SK-N-SH (cell line): ENCODE measurements around the gene ARHGEF10L. TPM values are rescaled to one million over a fixed set of nuclear protein-coding genes. Genes with fewer than 3 reads are reported as not detected.
A peak's percentile ranks its signal among the peaks of the same experiment; 100 is the strongest.

Source experiments
- CTCF ChIA-PET: fragments of 300-600, 350-600 bp; formaldehyde crosslinking; extraction: SDS; loops from one replicate; lab custom pipeline; 2021; lab: Yijun Ruan, JAX
- POLR2A ChIA-PET: fragments of 350-600 bp; sonication (Branson Sonifier 250); formaldehyde crosslinking; extraction: SDS; loops from one replicate; lab custom pipeline; 2020; ENCODE audit warnings: antibody characterized with exemption, inconsistent platforms; lab: Yijun Ruan, JAX
- DNase-seq: peaks from one replicate; pipeline ENCODE4 v3.0.0; 2012
- H2AFZ ChIP-seq: fragments of 200-600 bp; sonication (generic); 2 replicates; pipeline ENCODE4 v1.8.1; 2016; ENCODE audit warnings: antibody characterized with exemption, mild to moderate bottlenecking, low read depth
- H3F3A ChIP-seq: fragments of 200-600 bp; sonication (generic); replicated peaks from 2 replicates; pipeline ENCODE3; 2016; ENCODE audit warnings: antibody characterized with exemption, mild to moderate bottlenecking; ENCODE audit not compliant: insufficient read depth
- H3K27ac ChIP-seq, 2 experiments: fragments of 200-500 bp in 1 of 2; fragments of 200-600 bp in 1 of 2; sonication (Bioruptor generic) in 1 of 2; sonication (generic), shearing (Covaris generic) in 1 of 2; 2 replicates each; pipeline versions ENCODE4 v1.5.1 to v1.6.1; 2014 to 2016; ENCODE audit warnings: low read depth in 2 of 2, inconsistent platforms in 1 of 2, low read length in 1 of 2, mild to moderate bottlenecking in 1 of 2, mixed read lengths in 1 of 2
- H3K27me3 ChIP-seq: fragments of 200-600 bp; sonication (generic), shearing (Covaris generic); 2 replicates; pipeline ENCODE4 v1.6.1; 2016; ENCODE audit warnings: mixed run types; ENCODE audit not compliant: insufficient read depth
- H3K36me3 ChIP-seq, 2 experiments: fragments of 200-500 bp in 1 of 2; fragments of 200-600 bp in 1 of 2; sonication (Bioruptor generic) in 1 of 2; sonication (generic) in 1 of 2; replicated peaks in 1 of 2; 2 replicates each; pipeline versions ENCODE3 to v1.5.1; 2014 to 2016; ENCODE audit warnings: low read length in 1 of 2, mild to moderate bottlenecking in 1 of 2; ENCODE audit not compliant: insufficient read depth in 2 of 2, control insufficient read depth in 1 of 2
- H3K4me1 ChIP-seq, 2 experiments: fragments of 200-500 bp in 1 of 2; fragments of 200-600 bp in 1 of 2; sonication (Bioruptor generic) in 1 of 2; sonication (generic), shearing (Covaris generic) in 1 of 2; 2 replicates each; pipeline versions ENCODE4 v1.5.1 to v1.6.1; 2014 to 2016; ENCODE audit warnings: low read depth in 1 of 2, low read length in 1 of 2, mixed run types in 1 of 2; ENCODE audit not compliant: insufficient read depth in 2 of 2, control insufficient read depth in 1 of 2
- H3K4me2 ChIP-seq: fragments of 200-600 bp; sonication (generic), shearing (Covaris generic); 2 replicates; pipeline ENCODE4 v1.6.1; 2017; ENCODE audit warnings: mixed run types
- H3K4me3 ChIP-seq, 2 experiments: fragments of 200-500 bp in 1 of 2; fragments of 200-600 bp in 1 of 2; sonication (Bioruptor generic) in 1 of 2; sonication (generic), shearing (Covaris generic) in 1 of 2; 2 replicates each; pipeline versions ENCODE4 v1.5.1 to v1.8.1; 2014 to 2016; ENCODE audit warnings: low read depth in 2 of 2, inconsistent platforms in 1 of 2, low read length in 1 of 2, mild to moderate bottlenecking in 1 of 2, mixed read lengths in 1 of 2, moderate library complexity in 1 of 2
- H3K79me2 ChIP-seq: fragments of 200-600 bp; sonication (generic); 2 replicates; pipeline ENCODE4 v1.8.1; 2017; ENCODE audit warnings: mild to moderate bottlenecking; ENCODE audit not compliant: insufficient read depth
- H3K9ac ChIP-seq: fragments of 200-600 bp; sonication (generic); 2 replicates; pipeline ENCODE4 v1.6.1; 2017; ENCODE audit warnings: mixed run types
- H3K9me2 ChIP-seq: fragments of 200-600 bp; sonication (generic); 2 replicates; pipeline ENCODE4 v1.6.1; 2017; ENCODE audit warnings: mixed run types
- H3K9me3 ChIP-seq: fragments of 200-600 bp; sonication (generic); 2 replicates; pipeline ENCODE4 v1.6.1; 2017; ENCODE audit warnings: mixed run types, mild to moderate bottlenecking, moderate library complexity
- H4K20me1 ChIP-seq: fragments of 200-600 bp; sonication (generic); 2 replicates; pipeline ENCODE4 v1.6.1; 2017; ENCODE audit warnings: mild to moderate bottlenecking, mixed run types; ENCODE audit not compliant: insufficient read depth
- CHD2 ChIP-seq: fragments of 150-350 bp; IDR thresholded peaks from 2 replicates; pipeline ENCODE4 v1.6.1; 2018; ENCODE audit warnings: low read length; ENCODE audit not compliant: partially characterized antibody
- ELF1 ChIP-seq: IDR thresholded peaks from 2 replicates; pipeline ENCODE4 v1.4.0; 2012
- EP300 ChIP-seq, 2 experiments: IDR thresholded peaks; 2 replicates each; pipeline versions ENCODE4 v1.4.0 to v1.6.1; 2012; ENCODE audit warnings: borderline replicate concordance in 1 of 2, low read depth in 1 of 2, low read length in 1 of 2
- EZH2phosphoT487 ChIP-seq: fragments of 200-600 bp; sonication (generic); IDR thresholded peaks from 2 replicates; pipeline ENCODE4 v1.6.1; 2017; ENCODE audit warnings: low read depth, mixed run types, mild to moderate bottlenecking, antibody characterized with exemption, moderate library complexity, borderline replicate concordance
- FOSL2 ChIP-seq: IDR thresholded peaks from 2 replicates; pipeline ENCODE4 v1.4.0; 2012; ENCODE audit warnings: low read depth, mild to moderate bottlenecking, moderate library complexity, borderline replicate concordance
- FOXJ3 ChIP-seq: sonication (generic); formaldehyde crosslinking; IDR thresholded peaks from 2 replicates; pipeline ENCODE4 v1.5.1; 2020; ENCODE audit warnings: mild to moderate bottlenecking, missing genetic modification reagents
- GABPA ChIP-seq: IDR thresholded peaks from 2 replicates; pipeline ENCODE4 v1.4.0; 2012; ENCODE audit warnings: low read depth, mild to moderate bottlenecking
- GATA2 ChIP-seq: sonication (generic); formaldehyde crosslinking; IDR thresholded peaks from 2 replicates; pipeline ENCODE4 v1.5.0; 2020; ENCODE audit warnings: mild to moderate bottlenecking, missing genetic modification reagents
- JUND ChIP-seq: IDR thresholded peaks from 2 replicates; pipeline ENCODE4 v1.4.0; 2012
- NRF1 ChIP-seq: IDR thresholded peaks from 2 replicates; pipeline ENCODE4 v1.6.1; 2012; ENCODE audit warnings: low read depth, mild to moderate bottlenecking, low read length
- YY1 ChIP-seq: IDR thresholded peaks from 2 replicates; pipeline ENCODE4 v1.4.0; 2012; ENCODE audit warnings: low read depth, mild to moderate bottlenecking
- WGBS: methylation state at CpG from one replicate; pipeline ENCODE4 v1.1.6; 2017; ENCODE audit warnings: low lambda C conversion rate; 5-methylcytosine and 5-hydroxymethylcytosine counted together
- polyA plus RNA-seq, 3 experiments: library from polyadenylated mRNA; depleted of rRNA; stranded (reverse); fragments of >200 nt; gene quantifications; 2 replicates each; pipeline ENCODE4 v1.2.3, GENCODE V29; 2012
- TF ChIP-seq, protein P1 (sequence below): fragments of 150-350 bp; IDR thresholded peaks from 2 replicates; pipeline ENCODE4 v1.6.1; 2016; ENCODE audit warnings: mild to moderate bottlenecking, low read depth, low read length
- TF ChIP-seq, protein P2 (sequence below): IDR thresholded peaks from 2 replicates; pipeline ENCODE4 v1.4.0; 2012; ENCODE audit warnings: low read depth

Gene ARHGEF10L
- polyA plus RNA-seq, 1 of the 3 experiments (the other 2 are of a cell fraction), result 12.5 TPM

DNA sequence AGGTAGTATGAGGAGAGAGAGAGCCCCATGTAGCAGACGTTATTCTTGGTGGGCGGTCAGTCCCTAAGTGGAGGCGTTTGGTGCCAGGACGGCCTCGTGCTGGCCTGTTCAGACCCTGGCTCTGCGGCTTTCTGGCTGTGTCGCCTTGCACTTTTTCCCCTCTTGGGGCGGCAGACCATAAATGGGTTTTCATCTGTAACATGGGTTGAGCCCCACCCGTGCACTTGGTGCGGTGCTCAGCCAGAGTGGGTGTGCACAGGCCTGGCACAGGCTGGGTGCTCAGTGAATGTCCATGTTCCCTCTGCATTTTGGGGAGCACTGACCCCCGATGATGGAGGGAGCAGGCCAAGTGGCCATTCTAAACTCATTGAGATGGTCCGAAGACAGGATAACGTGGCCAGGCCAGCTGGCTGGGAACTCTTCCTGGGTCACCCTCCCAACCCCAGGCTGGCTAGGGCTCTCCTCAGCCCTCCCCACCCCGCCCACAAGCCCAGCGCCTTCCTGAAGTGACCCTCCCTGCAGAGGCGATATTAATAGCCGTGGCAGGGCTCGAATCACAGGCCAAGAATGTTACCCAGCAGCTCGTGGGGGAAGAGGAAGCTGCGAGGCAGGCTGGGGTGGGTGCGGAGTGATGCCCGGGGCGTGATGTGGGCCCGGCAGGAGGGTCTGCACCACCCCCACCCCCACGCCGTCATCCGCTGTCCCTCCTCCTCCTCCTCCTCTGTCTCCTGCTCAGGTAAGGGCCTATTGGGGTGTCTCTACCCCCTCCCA lies 78.5 kb downstream of the ARHGEF10L start:
- H3K4me2 ChIP-seq, result peak overlapping the region; percentile 31; the same call in 1 of the 2 replicates
- H3K36me3 ChIP-seq, result peaks cover 0 to 19% of the 10 kb centered on the region in 2 experiments
- DNase-seq, result no peak
- H3K9ac ChIP-seq, result no peak overlapping the region
- no peaks in the 10 kb centered on the region for H3K27me3 ChIP-seq
- H3K79me2 ChIP-seq, result no peaks in the 10 kb centered on the region
- H3K4me3 ChIP-seq, result no peak overlapping the region
- ChIA-PET POLR2A (no interaction called here), CTCF (interaction anchor here (1.8 to 38.1 kb wide), 2 partner anchors 11 to 114 kb away, joined by 15 to 707 read pairs; no protein-coding TSS in a partner anchor)
- H3F3A ChIP-seq, result no peaks in the 10 kb centered on the region
- H3K27ac ChIP-seq, result no peak overlapping the region
- TF ChIP-seq, protein P1, sequence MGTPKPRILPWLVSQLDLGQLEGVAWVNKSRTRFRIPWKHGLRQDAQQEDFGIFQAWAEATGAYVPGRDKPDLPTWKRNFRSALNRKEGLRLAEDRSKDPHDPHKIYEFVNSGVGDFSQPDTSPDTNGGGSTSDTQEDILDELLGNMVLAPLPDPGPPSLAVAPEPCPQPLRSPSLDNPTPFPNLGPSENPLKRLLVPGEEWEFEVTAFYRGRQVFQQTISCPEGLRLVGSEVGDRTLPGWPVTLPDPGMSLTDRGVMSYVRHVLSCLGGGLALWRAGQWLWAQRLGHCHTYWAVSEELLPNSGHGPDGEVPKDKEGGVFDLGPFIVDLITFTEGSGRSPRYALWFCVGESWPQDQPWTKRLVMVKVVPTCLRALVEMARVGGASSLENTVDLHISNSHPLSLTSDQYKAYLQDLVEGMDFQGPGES, result no peak
- H3K9me3 ChIP-seq, result no peaks in the 10 kb centered on the region
- H3K4me1 ChIP-seq, result peaks cover 0 to 14% of the 10 kb centered on the region in 2 experiments; a peak in 1 of 4 replicates
- no peak overlapping the region for H2AFZ ChIP-seq
- H4K20me1 ChIP-seq, result no peaks in the 10 kb centered on the region
- 84% methylated on average over 22 of the region's 27 CpGs for WGBS
- H3K9me2 ChIP-seq, result no peaks in the 10 kb centered on the region

DNA sequence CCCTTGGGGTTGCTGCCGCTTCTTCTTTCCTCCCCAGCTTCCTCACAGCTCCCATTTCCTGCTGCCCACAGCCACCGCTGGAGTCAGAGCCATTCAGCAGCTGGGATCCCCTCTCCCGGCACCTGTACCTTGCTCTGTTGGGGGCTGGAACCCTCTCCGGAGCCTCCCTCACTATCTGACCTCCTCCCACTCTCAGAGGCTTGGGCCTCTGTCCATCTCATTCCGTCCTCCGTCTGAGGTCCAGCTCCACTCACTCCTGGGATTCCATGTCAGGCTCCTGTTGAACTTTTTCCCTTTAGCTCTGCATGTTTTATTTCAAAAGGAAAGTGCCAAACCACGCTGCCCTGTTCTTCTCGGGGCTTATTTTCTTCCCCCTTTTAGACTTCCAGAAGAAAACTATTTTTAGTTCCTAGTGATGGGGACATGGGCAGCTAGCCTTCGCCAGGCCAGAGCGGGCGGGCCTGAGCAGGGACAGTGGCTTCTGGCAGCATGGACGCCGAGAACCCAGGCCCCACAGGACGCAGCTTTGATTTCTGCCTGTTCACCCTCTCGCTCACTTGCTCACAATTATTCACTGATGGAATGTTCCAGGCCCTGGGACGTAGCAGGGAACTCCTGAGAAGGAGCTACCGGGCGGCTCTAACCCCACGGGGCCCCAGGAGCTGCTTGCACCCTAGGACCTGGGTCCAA lies 79.2 kb downstream of the ARHGEF10L start:
- Histone ChIP-seq H3K36me3 (peaks cover 0 to 15% of the 10 kb centered on the region in 2 experiments), H3K9me3 (no peaks in the 10 kb centered on the region), H3F3A (no peaks in the 10 kb centered on the region), H4K20me1 (no peaks in the 10 kb centered on the region), H3K79me2 (no peaks in the 10 kb centered on the region), H2AFZ (no peak overlapping the region), H3K9ac (no peak overlapping the region), H3K4me3 (no peak overlapping the region), H3K9me2 (no peaks in the 10 kb centered on the region), H3K4me2 (peak overlapping the region; percentile 31), H3K27ac (no peak overlapping the region), H3K4me1 (peaks cover 0 to 14% of the 10 kb centered on the region in 2 experiments; a peak in 1 of 4 replicates), H3K27me3 (no peaks in the 10 kb centered on the region)
- 94% methylated on average over 17 of the region's 19 CpGs for WGBS
- no peak for TF ChIP-seq YY1
- TF ChIP-seq NRF1, result no peak
- no peak for TF ChIP-seq FOSL2
- no peak for TF ChIP-seq JUND
- no peak for TF ChIP-seq ELF1
- TF ChIP-seq FOXJ3 (CRISPR knock-in tag), result no peak
- no peak for TF ChIP-seq GATA2 (CRISPR knock-in tag)
- TF ChIP-seq CHD2, result no peak
- no peak for TF ChIP-seq GABPA
- no peak for TF ChIP-seq EP300 (IDR thresholded peaks at IDR 0.05; ENCODE audit: borderline replicate concordance in 1 of 2, low read depth in 1 of 2, low read length in 1 of 2)
- TF ChIP-seq, protein P2, sequence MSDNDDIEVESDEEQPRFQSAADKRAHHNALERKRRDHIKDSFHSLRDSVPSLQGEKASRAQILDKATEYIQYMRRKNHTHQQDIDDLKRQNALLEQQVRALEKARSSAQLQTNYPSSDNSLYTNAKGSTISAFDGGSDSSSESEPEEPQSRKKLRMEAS, result no peak
- TF ChIP-seq EZH2phosphoT487, result no peak
- POLR2A ChIA-PET, result no interaction called here
- CTCF ChIA-PET, result interaction anchor here (0.6 to 38.1 kb wide), 3 partner anchors 12 to 667 kb away, joined by 3 to 707 read pairs (median 15); no protein-coding TSS in a partner anchor
- DNase-seq, result no peak
